Measurements from ENCODE around the gene GALK1.

GALK1 gene

DNA sequence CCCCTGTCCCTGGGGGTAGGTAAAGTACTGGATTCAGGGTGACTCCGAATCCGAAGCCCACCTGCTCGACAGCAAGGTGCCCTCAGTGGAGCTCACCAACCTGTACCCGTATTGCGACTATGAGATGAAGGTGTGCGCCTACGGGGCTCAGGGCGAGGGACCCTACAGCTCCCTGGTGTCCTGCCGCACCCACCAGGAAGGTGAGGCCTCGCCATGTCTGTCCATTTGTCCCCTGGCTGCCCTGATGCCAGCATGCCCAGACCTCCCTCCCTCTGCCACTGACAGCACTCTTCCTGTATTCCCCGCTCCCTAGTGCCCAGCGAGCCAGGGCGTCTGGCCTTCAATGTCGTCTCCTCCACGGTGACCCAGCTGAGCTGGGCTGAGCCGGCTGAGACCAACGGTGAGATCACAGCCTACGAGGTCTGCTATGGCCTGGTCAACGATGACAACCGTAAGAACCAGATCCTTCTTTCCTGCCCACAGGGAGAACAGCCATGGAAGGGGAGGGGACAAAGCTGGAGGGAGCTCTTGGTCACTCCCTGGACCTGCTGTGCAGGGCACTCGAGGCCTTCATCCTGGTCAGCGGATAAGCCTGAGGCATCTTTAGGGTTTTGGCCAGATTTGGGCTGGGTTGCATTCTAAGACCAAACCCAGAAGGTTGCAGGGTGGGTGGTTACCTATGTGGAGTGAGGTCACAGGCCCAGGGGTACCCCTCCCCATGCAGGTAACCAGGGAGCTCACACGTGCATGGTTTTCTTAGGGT, 14.2 kb downstream of the GALK1 start:
- no peak for FAIRE-seq
- DNase-seq (ENCODE audit: low spot score) = no peak

DNA sequence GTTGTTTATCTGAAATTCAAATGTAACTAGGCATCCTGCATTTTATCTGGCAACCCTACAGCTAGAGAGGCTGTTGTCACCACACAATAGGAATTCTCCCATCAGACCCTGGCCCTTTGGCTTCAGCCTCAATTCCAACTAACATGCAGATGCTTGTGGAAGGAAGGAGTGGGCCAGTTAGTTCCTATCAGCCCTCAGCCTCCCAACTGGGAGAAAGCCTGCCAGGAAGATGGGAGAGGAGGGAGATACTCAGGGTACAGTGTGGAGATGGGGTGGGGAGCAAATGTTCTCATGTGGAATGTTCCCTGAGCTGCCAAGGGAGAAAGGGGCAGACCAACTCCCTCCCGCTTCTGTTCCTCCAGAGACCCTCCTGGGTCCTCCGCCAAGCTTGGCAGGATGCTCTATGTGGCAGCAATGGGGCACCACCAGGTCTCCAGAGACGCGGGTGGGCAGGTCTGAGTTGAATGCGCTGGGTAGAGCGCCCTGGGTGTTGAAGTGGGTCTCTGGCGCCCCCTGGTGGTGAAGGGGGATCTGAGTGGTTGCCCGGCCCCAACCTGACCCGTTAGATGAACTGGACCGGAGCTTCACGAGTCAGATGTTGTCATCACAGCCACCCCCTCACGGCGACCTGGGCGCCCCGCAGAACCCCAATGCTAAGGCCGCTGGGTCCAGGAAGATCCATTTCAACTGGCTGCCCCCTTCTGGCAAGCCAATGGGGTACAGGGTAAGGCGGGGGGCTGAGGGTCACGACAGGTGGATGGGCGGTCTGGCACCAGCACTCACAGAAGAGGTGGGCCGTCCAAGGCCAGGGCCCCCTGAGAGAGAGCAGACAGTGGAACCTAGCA, 15.2 kb downstream of the GALK1 start:
- DNase-seq (ENCODE audit: low spot score) (peak; percentile 90), FAIRE-seq (no peak)

DNA sequence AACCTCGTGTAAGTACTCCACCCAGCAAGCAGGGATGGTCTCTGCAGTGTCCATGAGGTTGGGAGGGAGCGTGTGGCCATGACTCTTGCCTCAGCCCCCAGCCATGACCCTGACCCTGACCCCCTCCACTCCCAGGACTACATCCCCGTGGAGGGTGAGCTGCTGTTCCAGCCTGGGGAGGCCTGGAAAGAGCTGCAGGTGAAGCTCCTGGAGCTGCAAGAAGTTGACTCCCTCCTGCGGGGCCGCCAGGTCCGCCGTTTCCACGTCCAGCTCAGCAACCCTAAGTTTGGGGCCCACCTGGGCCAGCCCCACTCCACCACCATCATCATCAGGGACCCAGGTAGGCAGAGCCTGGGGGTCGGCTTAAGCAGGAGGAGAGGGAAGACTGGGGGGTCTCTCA, 16.3 kb downstream of the GALK1 start:
- no peak for DNase-seq (ENCODE audit: low spot score)
- FAIRE-seq = no peak

DNA sequence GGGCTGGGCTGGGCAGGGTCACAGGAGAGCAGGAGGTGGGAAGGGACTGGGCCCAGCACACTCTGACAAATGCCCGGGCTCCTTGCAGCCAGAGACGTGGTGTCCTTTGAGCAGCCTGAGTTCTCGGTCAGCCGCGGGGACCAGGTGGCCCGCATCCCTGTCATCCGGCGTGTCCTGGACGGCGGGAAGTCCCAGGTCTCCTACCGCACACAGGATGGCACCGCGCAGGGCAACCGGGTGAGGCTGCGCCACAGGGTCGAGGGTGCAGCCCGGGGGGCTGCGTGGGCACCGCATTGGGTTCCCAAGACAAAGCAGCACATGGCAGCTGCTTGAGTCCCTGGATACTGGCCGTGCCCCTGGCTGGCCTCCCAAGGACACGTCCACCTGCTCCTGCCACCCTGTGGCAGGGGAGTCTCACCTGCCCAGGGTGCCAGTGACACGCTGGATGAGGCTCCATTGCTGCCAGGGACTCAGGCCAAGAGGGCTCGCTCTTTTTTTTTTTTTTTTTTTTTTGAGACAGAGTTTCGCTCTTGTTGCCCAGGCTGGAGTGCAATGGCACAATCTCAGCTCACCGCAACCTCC, 21.3 kb downstream of the GALK1 start:
- DNase-seq (ENCODE audit: low spot score) = no peak

DNA sequence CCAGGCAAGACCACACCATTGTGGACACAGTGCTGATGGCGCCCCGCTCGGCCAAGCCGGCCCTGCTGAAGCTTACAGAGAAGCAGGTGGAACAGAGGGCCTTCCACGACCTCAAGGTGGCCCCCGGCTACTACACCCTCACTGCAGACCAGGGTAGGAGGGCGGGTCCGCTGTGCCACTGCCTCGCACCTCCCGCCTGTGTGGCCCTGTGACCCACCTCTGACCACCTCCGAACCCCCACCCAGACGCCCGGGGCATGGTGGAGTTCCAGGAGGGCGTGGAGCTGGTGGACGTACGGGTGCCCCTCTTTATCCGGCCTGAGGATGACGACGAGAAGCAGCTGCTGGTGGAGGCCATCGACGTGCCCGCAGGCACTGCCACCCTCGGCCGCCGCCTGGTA, 22.7 kb downstream of the GALK1 start:
- no peak for FAIRE-seq

More for the DNA sequence above, 21.3 kb downstream of the GALK1 start:
- FAIRE-seq = no peak

DNA sequence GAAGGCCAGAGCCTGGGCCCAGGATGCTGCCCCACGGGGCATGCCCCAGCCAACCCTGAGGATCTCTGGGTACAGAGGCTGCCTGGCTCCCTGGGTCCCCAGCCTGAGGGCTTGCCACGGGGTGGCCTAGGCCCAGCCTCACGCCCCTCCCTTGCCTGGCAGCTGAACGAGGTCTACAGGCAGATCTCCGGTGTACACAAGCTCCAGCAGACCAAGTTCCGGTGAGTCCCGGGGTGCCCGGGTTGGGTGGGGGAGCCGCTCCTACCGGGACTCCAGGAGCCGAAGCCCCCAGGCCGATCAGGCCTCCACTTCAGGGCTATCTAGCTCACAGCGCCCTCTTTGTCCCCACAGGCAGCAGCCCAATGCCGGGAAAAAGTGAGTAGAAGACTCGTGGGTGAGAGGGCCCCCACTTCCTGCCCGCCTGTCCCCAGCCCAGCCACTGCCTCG, 24.3 kb downstream of the GALK1 start:
- FAIRE-seq (no peak), DNase-seq (ENCODE audit: low spot score) (no peak)

More for the DNA sequence above, 22.7 kb downstream of the GALK1 start:
- DNase-seq (ENCODE audit: low spot score) = no peak

DNA sequence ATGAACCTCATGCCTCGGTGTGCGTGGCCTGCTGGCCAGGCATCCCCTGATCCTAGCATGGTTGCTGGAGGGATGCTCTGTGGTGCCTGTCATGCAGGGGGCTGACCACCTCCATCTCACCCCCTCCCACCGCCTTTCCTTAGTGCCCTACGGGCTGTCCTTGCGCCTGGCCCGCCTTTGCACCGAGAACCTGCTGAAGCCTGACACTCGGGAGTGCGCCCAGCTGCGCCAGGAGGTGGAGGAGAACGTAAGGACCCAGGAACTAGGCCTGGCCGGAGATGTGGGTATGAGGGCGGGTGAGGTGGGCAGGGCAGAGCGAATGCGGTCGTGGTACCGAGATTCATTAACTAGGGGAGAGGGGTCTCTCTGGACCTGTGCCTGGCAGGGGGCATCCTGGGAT, 24.8 kb downstream of the GALK1 start:
- FAIRE-seq = peak; percentile 88
- DNase-seq (ENCODE audit: low spot score) = no peak

DNA sequence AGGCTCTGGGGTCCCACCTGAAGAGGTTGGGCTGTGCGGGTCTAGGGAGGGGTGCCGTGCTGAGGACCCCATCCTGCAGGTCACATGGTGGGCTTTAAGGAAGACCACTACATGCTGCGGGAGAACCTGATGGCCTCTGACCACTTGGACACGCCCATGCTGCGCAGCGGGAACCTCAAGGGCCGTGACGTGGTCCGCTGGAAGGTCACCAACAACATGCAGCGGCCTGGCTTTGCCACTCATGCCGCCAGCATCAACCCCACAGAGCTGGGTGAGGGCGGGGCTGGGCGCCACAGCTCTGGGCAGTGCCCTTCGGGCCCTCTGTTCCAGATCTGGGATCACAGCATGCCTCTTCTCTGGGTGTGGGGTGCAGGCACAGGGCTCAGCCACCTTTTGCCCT, 25.2 kb downstream of the GALK1 start:
- no peak for FAIRE-seq
- DNase-seq (ENCODE audit: low spot score) = no peak

DNA sequence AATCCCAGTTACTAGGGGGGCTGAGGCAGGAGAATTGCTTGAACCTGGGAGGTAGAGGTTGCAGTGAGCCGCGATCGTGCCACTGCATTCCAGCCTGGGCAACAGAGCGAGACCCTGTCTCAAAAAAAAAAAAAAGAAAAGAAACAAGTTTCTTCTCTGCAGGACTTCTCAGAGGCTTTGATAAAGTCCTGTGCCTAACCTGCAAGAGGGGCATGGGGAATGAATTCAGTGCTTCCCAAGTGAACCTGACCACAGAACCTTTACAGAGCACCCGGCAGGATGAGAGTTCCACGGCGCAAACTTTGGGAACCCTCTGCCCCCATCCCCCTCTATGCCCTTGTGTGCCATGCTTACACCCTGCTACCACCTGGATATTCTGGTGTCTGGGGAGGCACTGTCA, 25.8 kb downstream of the GALK1 start:
- DNase-seq (ENCODE audit: low spot score) (no peak), FAIRE-seq (peak; percentile 27)

DNA sequence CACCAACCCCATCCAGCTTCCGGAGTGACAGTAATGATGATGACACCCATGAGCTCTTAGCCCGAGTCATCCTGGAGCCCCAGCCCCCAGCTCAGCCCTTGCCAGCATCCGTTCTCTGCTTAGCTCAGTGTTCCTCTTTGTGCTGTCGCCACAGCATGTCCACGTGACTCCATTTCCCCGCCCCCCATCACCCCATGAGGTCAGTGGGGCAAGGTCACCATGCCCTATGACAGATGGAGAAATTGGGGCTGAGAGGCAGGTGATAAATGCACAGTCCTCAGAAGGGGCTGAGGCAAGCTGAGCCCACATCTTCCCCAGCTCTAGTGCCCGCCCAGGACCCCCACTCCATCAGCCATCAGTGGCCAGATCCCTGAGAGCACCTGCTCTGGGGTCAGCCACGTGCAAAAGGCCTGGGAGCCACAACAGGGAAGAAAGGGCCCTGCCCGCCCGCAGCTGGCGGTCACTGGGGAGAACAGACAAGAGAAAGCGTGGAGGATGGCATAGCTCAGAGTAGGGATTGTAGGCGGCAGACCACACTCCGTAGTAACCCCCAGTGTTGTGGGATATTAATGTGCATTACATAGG, 26.7 kb downstream of the GALK1 start:
- no peak for DNase-seq (ENCODE audit: low spot score)
- FAIRE-seq = no peak

DNA sequence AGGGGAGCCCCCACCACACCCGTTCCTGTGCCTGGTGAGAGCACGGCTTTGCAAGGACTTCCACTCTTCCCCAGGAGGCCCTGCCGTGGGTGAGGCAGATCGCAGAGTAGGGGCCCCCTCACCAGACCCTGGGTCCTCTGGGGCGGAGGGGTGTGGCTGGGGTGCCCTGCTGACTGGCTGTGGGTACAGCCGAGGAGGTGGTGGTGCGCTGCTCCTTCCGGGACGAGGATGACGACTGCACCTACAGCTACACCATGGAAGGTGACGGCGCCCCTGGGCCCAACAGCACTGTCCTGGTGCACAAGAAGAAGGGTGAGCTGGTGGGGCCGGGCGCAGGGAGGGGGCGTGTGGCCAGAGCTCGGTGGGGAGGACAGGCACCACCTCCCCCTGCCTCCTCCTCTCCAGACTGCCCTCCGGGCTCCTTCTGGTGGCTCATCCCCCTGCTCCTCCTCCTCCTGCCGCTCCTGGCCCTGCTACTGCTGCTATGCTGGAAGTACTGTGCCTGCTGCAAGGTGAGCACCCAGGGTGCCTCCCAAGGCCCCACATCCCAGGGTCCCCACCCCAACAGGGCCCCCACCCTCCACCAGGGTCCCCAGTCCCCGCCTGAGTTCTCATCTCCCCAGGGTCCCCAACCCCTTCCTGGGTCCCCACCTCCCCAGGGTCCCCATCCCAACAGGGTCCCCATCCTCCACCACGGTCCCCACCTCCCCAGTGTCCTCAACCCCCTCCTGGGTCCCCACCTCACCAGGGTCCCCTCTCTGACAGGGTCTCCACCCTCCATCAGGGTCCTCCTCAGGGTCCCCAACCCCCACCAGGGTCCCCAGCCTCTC, 27.6 kb downstream of the GALK1 start:
- FAIRE-seq = peak; percentile 13
- no peak for DNase-seq (ENCODE audit: low spot score)

DNA sequence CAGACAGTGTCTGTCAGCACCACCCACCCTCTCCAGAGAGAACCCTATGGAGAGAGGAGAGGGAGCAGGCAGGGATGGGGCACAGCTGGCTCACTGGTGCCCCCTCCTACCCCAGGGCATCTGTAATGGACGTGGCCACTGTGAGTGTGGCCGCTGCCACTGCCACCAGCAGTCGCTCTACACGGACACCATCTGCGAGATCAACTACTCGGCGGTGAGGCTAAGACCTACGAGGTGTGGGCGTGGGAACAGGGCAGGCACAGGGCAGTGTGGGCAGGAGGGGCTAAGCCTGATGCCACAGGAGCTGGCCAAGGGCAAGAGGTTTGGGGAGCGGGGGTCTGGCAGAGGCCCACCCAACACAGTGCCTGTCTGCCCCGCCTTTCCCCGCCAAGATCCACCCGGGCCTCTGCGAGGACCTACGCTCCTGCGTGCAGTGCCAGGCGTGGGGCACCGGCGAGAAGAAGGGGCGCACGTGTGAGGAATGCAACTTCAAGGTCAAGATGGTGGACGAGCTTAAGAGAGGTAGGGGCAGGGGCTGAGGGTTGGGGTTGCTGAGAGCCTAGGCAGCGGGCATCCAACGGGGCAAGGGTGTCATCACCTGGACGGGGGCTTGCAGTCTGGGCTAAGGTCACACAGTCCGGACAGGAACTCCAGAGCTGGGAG, 28.7 kb downstream of the GALK1 start:
- DNase-seq (ENCODE audit: low spot score) (no peak), FAIRE-seq (peak; percentile 76)

DNA sequence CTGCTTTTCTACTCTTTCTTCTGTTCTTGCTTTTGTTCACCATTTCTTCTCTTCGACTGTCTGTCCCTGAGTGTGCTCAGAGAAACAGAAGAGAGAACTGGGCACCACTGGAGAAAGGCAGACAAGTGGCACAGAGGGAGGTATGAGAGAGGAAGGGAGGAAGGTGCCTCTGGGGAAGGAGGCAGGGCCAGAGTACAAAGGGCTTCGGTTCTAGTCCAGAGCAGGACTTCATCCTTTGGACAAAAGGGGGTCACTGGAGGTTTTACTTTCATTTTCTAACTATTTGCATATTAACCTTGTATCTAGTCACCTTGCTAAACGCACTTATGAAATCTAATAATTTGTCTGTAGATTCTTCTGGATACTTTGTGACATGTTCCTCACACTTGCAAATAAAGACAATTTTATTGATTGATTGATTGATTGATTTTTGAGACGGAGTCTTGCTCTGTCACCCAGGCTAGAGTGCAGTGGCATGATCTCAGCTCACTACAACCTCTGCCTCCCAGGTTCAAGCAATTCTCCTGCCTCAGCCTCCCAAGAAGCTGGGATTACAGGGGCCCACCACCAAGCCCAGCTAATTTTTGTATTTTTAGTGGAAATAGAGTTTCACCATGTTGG, 30.2 kb downstream of the GALK1 start:
- FAIRE-seq (no peak), DNase-seq (ENCODE audit: low spot score) (no peak)

DNA sequence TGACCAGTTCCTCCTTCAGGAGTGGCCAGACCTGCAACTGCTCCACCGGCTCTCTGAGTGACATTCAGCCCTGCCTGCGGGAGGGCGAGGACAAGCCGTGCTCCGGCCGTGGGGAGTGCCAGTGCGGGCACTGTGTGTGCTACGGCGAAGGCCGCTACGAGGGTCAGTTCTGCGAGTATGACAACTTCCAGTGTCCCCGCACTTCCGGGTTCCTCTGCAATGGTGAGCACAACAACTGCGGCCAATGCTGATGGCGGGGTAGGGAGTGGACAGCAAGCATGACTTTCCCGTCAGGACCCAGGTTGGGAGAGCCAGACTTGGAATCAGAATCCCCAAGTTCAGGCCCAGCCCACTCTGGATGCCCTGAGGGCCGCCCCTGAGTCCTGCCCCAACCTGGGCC, 31.5 kb downstream of the GALK1 start:
- DNase-seq (ENCODE audit: low spot score) = no peak
- no peak for FAIRE-seq

DNA sequence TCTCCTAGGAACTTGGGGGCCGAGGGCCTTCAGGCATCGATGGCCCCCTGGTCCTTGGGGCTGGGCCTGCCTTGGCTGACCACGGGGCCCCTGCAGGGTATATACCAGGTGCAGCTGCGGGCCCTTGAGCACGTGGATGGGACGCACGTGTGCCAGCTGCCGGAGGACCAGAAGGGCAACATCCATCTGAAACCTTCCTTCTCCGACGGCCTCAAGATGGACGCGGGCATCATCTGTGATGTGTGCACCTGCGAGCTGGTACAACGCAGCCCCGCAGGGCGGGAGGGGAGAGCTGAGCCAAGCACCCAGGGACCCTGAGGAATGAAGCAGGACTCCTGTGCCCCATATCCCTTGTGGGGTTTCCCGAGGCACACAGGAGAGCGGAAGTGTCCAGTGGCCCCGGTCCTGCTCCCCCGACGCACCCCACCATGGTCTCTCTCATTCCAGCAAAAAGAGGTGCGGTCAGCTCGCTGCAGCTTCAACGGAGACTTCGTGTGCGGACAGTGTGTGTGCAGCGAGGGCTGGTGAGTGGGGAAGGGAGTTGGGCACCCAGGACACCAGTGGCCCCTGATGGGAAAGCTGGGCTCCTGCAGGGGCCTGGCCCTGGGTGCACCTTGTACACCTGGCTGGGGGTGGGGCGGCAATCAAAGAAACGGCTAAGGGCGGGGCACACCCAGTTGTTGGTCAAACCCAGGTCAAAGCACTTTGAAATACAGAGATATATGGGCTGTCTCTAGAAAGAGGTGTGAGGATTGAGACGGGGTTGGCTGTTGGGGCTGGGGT, 33.1 kb downstream of the GALK1 start:
- DNase-seq (ENCODE audit: low spot score) (no peak), FAIRE-seq (no peak)

DNA sequence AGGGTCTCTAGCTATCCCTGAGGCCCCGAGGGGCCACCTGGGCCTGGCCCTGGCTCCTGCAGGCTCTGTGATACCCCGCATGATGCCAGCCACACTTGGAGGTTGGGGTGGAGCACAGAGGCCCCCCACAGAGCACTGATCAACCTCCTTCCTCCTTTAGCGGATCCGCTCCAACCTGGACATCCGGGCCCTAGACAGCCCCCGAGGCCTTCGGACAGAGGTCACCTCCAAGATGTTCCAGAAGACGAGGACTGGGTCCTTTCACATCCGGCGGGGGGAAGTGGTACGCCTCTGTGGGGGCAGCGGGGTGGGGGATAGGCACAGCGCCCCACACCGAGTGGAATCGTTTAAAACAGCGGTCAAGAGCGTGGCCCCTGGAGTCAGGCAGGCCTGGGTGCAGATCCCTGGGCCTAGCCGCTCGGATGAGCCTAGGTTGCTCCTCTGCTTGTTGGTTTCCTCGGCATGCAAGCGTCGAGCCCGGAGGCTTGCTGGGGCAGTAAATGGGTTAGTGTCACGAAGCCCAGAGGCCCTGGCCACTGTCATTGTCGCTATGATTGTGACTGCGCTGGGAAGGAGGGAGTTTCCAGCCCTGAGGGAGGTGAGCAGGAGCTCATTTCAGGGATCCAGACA, 33.8 kb downstream of the GALK1 start:
- no peak for FAIRE-seq

DNA sequence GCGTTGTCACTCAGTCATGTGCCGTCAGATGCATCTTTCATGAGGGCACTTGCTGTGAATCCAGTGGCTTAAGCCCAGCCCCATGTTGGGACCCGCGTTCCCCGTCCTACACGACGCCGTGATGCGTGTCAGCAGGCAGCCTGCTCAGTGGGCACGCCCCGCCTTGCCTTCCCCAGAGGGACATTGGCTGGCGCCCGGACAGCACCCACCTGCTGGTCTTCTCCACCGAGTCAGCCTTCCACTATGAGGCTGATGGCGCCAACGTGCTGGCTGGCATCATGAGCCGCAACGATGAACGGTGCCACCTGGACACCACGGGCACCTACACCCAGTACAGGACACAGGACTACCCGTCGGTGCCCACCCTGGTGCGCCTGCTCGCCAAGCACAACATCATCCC, 34.9 kb downstream of the GALK1 start:
- DNase-seq (ENCODE audit: low spot score) (no peak), FAIRE-seq (no peak)

More for the DNA sequence above, 33.8 kb downstream of the GALK1 start:
- DNase-seq (ENCODE audit: low spot score) = no peak

DNA sequence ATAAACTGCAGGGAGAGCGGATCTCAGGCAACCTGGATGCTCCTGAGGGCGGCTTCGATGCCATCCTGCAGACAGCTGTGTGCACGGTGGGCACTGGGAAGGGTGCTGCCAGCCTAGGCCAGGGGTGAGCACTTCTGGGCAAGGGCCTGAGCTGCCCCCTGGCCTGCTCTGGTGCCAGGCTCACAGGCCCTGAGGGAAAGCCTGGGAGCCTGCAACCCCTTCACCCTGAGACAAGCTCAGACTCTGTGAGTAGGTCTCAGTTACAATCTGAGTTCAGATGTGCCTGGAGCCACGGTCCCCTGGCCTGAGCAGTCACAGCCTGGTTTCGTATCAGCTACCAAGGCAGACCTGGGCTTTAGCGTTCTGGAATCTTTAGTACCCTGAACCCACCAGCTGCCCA, 35.6 kb downstream of the GALK1 start:
- FAIRE-seq (no peak), DNase-seq (ENCODE audit: low spot score) (no peak)

DNA sequence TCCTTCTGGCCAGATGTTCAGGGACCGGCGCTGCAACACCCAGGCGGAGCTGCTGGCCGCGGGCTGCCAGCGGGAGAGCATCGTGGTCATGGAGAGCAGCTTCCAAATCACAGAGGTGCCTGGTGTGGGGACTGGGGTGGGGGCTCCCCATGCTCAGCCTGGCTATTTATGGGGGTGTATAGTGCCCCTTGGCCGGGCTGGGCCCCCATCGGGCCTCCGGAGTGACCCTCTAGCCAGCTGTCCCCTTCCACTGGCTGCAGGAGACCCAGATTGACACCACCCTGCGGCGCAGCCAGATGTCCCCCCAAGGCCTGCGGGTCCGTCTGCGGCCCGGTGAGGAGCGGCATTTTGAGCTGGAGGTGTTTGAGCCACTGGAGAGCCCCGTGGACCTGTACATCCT, 37.6 kb downstream of the GALK1 start:
- no peak for FAIRE-seq
- DNase-seq (ENCODE audit: low spot score) = no peak
